ENCODE data around the gene PDCL2.
A peak's percentile ranks its signal among the peaks of the same experiment; 100 is the strongest.

Gene PDCL2

GRCh38 chr4:55517526-55518229, 74.4 kb downstream of the PDCL2 start:
- peak; percentile 13 for DNase-seq (ENCODE audit: low spot score)
- TF ChIP-seq, protein P1, sequence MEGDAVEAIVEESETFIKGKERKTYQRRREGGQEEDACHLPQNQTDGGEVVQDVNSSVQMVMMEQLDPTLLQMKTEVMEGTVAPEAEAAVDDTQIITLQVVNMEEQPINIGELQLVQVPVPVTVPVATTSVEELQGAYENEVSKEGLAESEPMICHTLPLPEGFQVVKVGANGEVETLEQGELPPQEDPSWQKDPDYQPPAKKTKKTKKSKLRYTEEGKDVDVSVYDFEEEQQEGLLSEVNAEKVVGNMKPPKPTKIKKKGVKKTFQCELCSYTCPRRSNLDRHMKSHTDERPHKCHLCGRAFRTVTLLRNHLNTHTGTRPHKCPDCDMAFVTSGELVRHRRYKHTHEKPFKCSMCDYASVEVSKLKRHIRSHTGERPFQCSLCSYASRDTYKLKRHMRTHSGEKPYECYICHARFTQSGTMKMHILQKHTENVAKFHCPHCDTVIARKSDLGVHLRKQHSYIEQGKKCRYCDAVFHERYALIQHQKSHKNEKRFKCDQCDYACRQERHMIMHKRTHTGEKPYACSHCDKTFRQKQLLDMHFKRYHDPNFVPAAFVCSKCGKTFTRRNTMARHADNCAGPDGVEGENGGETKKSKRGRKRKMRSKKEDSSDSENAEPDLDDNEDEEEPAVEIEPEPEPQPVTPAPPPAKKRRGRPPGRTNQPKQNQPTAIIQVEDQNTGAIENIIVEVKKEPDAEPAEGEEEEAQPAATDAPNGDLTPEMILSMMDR (IDR thresholded peaks at IDR 0.05; ENCODE audit: extremely low read depth, missing control alignments): no peak

- TF ChIP-seq, protein P1 (IDR thresholded peaks at IDR 0.05; ENCODE audit: extremely low read depth, missing control alignments): no peak
- no peak for DNase-seq (ENCODE audit: low spot score)
Measured at GRCh38 chr4:55512922-55513571, 79.0 kb downstream of the PDCL2 start.

DNA sequence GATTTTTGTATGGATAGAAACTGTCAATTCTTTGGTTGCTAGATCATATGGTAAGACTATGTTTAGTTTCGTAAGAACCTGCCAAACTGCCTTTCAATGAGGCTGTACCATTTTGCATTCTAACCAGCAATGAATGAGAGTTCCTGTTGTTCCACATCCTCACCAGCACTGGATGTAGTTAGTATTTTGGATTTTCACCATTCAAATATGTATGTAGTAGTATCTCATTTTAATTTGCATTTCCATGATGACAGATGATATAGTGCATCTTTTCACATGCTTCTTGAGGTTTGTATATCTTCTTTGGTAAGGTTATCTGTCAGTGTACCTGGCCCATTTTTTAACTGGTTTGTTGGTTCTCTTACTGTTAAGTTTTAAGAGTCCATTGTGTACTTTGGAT, 80.0 kb downstream of the PDCL2 start:
- DNase-seq (ENCODE audit: low spot score): no peak
- TF ChIP-seq, protein P1 (IDR thresholded peaks at IDR 0.05; ENCODE audit: extremely low read depth, missing control alignments): no peak

GRCh38 chr4:55510685-55511084, 81.4 kb downstream of the PDCL2 start:
- TF ChIP-seq, protein P1 (IDR thresholded peaks at IDR 0.05; ENCODE audit: extremely low read depth, missing control alignments): no peak
- DNase-seq (ENCODE audit: low spot score): no peak

GRCh38 chr4:55509266-55509665, 82.8 kb downstream of the PDCL2 start:
- TF ChIP-seq, protein P1 (IDR thresholded peaks at IDR 0.05; ENCODE audit: extremely low read depth, missing control alignments): no peak
- DNase-seq (ENCODE audit: low spot score): no peak

DNA sequence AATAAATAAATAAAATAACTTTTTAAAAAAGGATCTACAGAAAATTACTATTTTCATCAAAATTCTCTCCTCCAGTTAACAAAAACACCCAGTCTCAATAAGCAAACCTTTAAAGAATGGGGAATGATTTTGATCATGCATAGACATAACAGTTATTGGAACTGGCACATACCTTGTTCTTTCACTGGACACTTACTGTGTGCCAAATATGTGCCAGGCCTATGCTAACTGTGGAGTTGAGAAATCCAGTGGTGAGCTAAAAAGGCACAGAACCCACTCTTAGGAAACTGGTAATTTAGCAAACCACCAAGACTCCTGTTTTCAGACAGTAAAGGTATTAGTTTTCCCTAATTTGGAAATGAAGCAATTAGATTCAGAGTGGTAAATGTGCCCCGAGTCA, 84.4 kb downstream of the PDCL2 start:
- DNase-seq (ENCODE audit: low spot score): no peak
- TF ChIP-seq, protein P1 (IDR thresholded peaks at IDR 0.05; ENCODE audit: extremely low read depth, missing control alignments): no peak
